H9 (cell line): ENCODE measurements around the gene RCAN1. TPM values are rescaled to one million over a fixed set of nuclear protein-coding genes. Genes with fewer than 3 reads are reported as not detected.

Experiments used
- DNase-seq: peaks from one replicate; pipeline ENCODE4 v3.0.0-alpha.2; 2017
- H2AFZ ChIP-seq: one replicate; pipeline ENCODE4 v1.6.1; 2013; ENCODE audit warnings: mild to moderate bottlenecking, low read length, control low read depth, moderate library complexity
- H2AK5ac ChIP-seq: 2 replicates; pipeline ENCODE4 v1.6.1; 2013; ENCODE audit warnings: low read length, control low read depth, mixed read lengths; ENCODE audit not compliant: insufficient read length
- H2BK120ac ChIP-seq: one replicate; pipeline ENCODE4 v1.6.1; 2013; ENCODE audit warnings: low read depth, mild to moderate bottlenecking, low read length, control low read depth, inconsistent platforms; ENCODE audit not compliant: poor library complexity, severe bottlenecking
- H2BK12ac ChIP-seq: 2 replicates; pipeline ENCODE4 v1.6.1; 2013; ENCODE audit warnings: low read length, control low read depth, mixed read lengths, low read depth; ENCODE audit not compliant: insufficient read length
- H2BK15ac ChIP-seq: 2 replicates; pipeline ENCODE4 v1.6.1; 2013; ENCODE audit warnings: low read depth, low read length, control low read depth
- H2BK20ac ChIP-seq: one replicate; pipeline ENCODE4 v1.6.1; 2013; ENCODE audit warnings: low read depth, mild to moderate bottlenecking, low read length, control low read depth, inconsistent platforms; ENCODE audit not compliant: poor library complexity, severe bottlenecking
- H2BK5ac ChIP-seq: 2 replicates; pipeline ENCODE4 v1.6.1; 2013; ENCODE audit warnings: low read length, control low read depth, mixed read lengths; ENCODE audit not compliant: insufficient read length
- H3K14ac ChIP-seq: 2 replicates; pipeline ENCODE4 v1.6.1; 2013; ENCODE audit warnings: low read length, control low read depth; ENCODE audit not compliant: insufficient read depth
- H3K18ac ChIP-seq: 2 replicates; pipeline ENCODE4 v1.6.1; 2013; ENCODE audit warnings: low read depth, mild to moderate bottlenecking, mixed read lengths, low read length, control low read depth; ENCODE audit not compliant: insufficient read length
- H3K23ac ChIP-seq: 2 replicates; pipeline ENCODE4 v1.6.1; 2013; ENCODE audit warnings: low read length, control low read depth, mixed read lengths, low read depth; ENCODE audit not compliant: insufficient read length
- H3K23me2 ChIP-seq: 2 replicates; pipeline ENCODE4 v1.6.1; 2013; ENCODE audit warnings: low read depth, mild to moderate bottlenecking, mixed read lengths, low read length, control low read depth; ENCODE audit not compliant: insufficient read length, poor library complexity, severe bottlenecking
- H3K27ac ChIP-seq: 2 replicates; pipeline ENCODE4 v1.5.1; 2013; ENCODE audit warnings: low read length, control low read depth, mixed read lengths, low read depth; ENCODE audit not compliant: insufficient read length
- H3K27me3 ChIP-seq: 2 replicates; pipeline ENCODE4 v1.6.1; 2013; ENCODE audit warnings: low read length, control low read depth, inconsistent platforms; ENCODE audit not compliant: insufficient read depth
- H3K4ac ChIP-seq: 2 replicates; pipeline ENCODE4 v1.6.1; 2013; ENCODE audit warnings: low read depth, mild to moderate bottlenecking, control low read depth, inconsistent platforms, low read length, moderate library complexity
- H3K4me1 ChIP-seq: 2 replicates; pipeline ENCODE4 v1.6.1; 2013; ENCODE audit warnings: low read length, control low read depth, inconsistent platforms; ENCODE audit not compliant: insufficient read depth
- H3K4me2 ChIP-seq: 2 replicates; pipeline ENCODE4 v1.6.1; 2013; ENCODE audit warnings: low read length, control low read depth, mixed read lengths; ENCODE audit not compliant: insufficient read length, insufficient read depth
- H3K56ac ChIP-seq: 2 replicates; pipeline ENCODE4 v1.6.1; 2013; ENCODE audit warnings: low read depth, mild to moderate bottlenecking, mixed read lengths, low read length, control low read depth; ENCODE audit not compliant: insufficient read length
- H3K79me1 ChIP-seq: 2 replicates; pipeline ENCODE4 v1.6.1; 2013; ENCODE audit warnings: low read depth, mild to moderate bottlenecking, moderate library complexity, low read length, control low read depth, inconsistent platforms; ENCODE audit not compliant: insufficient read depth, poor library complexity, severe bottlenecking
- H3K79me2 ChIP-seq: 2 replicates; pipeline ENCODE4 v1.6.1; 2013; ENCODE audit warnings: low read length, control low read depth, inconsistent platforms; ENCODE audit not compliant: insufficient read depth
- H3K9ac ChIP-seq: 2 replicates; pipeline ENCODE4 v1.6.1; 2013; ENCODE audit warnings: low read length, control low read depth, mixed read lengths; ENCODE audit not compliant: insufficient read length; ENCODE audit errors: extremely low read depth
- H3K9me3 ChIP-seq: one replicate; pipeline ENCODE4 v1.6.1; 2013; ENCODE audit warnings: low read depth, low read length, inconsistent platforms; ENCODE audit not compliant: control insufficient read depth
- H3T11ph ChIP-seq: one replicate; pipeline ENCODE4 v1.6.1; 2013; ENCODE audit warnings: mild to moderate bottlenecking, low read length, control low read depth, inconsistent platforms
- H4K20me1 ChIP-seq: one replicate; pipeline ENCODE4 v1.6.1; 2013; ENCODE audit not compliant: control insufficient read depth, insufficient read length, insufficient read depth
- H4K5ac ChIP-seq: 2 replicates; pipeline ENCODE4 v1.6.1; 2013; ENCODE audit warnings: low read depth, mild to moderate bottlenecking, mixed read lengths, low read length, control low read depth; ENCODE audit not compliant: insufficient read length
- H4K8ac ChIP-seq: replicated peaks from 2 replicates; pipeline ENCODE4 v1.6.1; 2013; ENCODE audit warnings: low read length, control low read depth, mixed read lengths, low read depth; ENCODE audit not compliant: insufficient read length
- H4K91ac ChIP-seq: 2 replicates; pipeline ENCODE4 v1.6.1; 2013; ENCODE audit warnings: low read depth, mild to moderate bottlenecking, moderate library complexity, mixed read lengths, low read length, control low read depth; ENCODE audit not compliant: insufficient read length
- H3K27ac Mint-ChIP-seq, 3 experiments: 2 replicates in 2 of 3; 3 replicates in 1 of 3; pipeline ENCODE4 v1.8.0; 2020 to 2021; ENCODE audit warnings: mixed read lengths in 3 of 3, mild to moderate bottlenecking in 1 of 3, moderate library complexity in 1 of 3
- H3K27me3 Mint-ChIP-seq: 2 replicates; pipeline ENCODE4 v1.8.0; 2021; ENCODE audit warnings: low read depth, mild to moderate bottlenecking, moderate library complexity, mixed read lengths
- H3K36me3 Mint-ChIP-seq, 3 experiments: 2 replicates in 2 of 3; 3 replicates in 1 of 3; pipeline ENCODE4 v1.8.0; 2020 to 2021; ENCODE audit warnings: low read depth in 3 of 3, mixed read lengths in 3 of 3; ENCODE audit not compliant: insufficient read depth in 1 of 3
- H3K4me1 Mint-ChIP-seq, 2 experiments: 2 replicates each; pipeline ENCODE4 v1.8.0; 2020; ENCODE audit warnings: mixed read lengths in 2 of 2
- H3K4me3 Mint-ChIP-seq, 2 experiments: 2 replicates in 1 of 2; 3 replicates in 1 of 2; pipeline ENCODE4 v1.8.0; 2020 to 2021; ENCODE audit warnings: mild to moderate bottlenecking in 2 of 2, mixed read lengths in 2 of 2, moderate library complexity in 1 of 2
- H3K9me3 Mint-ChIP-seq, 2 experiments: 2 replicates in 1 of 2; 3 replicates in 1 of 2; pipeline ENCODE4 v1.8.0; 2020; ENCODE audit warnings: mild to moderate bottlenecking in 2 of 2, mixed read lengths in 2 of 2, moderate library complexity in 1 of 2
- WGBS: extraction: QIAGEN DNeasy Blood & Tissue Kit; methylation state at CpG from one replicate; pipeline ENCODE4 v1.1.7; 2013; ENCODE audit warnings: missing lambda C conversion rate, low lambda C conversion rate, mixed read lengths; ENCODE audit not compliant: insufficient read length; ENCODE audit errors: extremely low coverage; 5-methylcytosine and 5-hydroxymethylcytosine counted together
- total RNA-seq: library from RNA; stranded (reverse); gene quantifications from 2 replicates; pipeline ENCODE4 v1.2.1, GENCODE V29; 2021
- TF ChIP-seq, protein P1 (sequence below): fragments of 200-600 bp; sonication (generic); conservative IDR thresholded peaks from 3 replicates; pipeline ENCODE4 v1.8.0; 2021; ENCODE audit warnings: antibody characterized with exemption, mild to moderate bottlenecking

Gene RCAN1
- total RNA-seq, 1 experiment from 2014 or later, result 7.0 TPM

DNA sequence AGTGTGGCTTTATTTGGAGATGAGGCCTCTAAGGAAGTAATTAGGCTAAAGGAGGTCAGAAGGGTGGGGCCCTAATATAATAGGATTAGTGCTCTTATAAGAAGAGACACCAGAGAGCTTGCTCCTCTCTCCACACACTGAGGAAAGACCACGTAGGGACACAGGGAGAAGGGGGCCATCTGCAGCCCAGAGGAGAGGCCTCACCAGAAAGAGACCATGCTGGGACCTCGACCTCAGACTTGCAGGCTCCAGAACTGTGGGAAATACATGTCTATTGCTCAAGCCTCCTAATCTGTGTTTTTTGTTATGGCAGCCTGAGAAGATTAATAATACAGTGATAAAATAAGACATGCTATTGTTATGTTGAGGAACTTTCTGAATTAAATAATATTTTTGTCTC lies 8.3 kb downstream of the RCAN1 start:
- no peaks in the 10 kb centered on the region for H3K79me2 ChIP-seq
- H3K23ac ChIP-seq, result no peak overlapping the region
- H3K56ac ChIP-seq, result no peak overlapping the region
- no peak overlapping the region for H3K4me2 ChIP-seq
- no peak overlapping the region for H2BK5ac ChIP-seq
- H3K9me3 ChIP-seq, result no peaks in the 10 kb centered on the region
- no peak overlapping the region for H2BK12ac ChIP-seq
- no peaks in the 10 kb centered on the region for H3K23me2 ChIP-seq
- no peak overlapping the region for H4K8ac ChIP-seq
- H3K27ac ChIP-seq, result no peak overlapping the region
- no peak overlapping the region for H2BK120ac ChIP-seq
- H3K36me3 Mint-ChIP-seq, result peaks cover 0 to 4% (median 0%) of the 10 kb centered on the region in 3 experiments; a peak in 2 of 7 replicates
- no peaks in the 10 kb centered on the region for H3K4me1 ChIP-seq
- H3K14ac ChIP-seq, result no peak overlapping the region
- H2AK5ac ChIP-seq, result no peak overlapping the region
- H3T11ph ChIP-seq, result no peak overlapping the region
- no peak for DNase-seq
- H3K27me3 ChIP-seq, result no peaks in the 10 kb centered on the region
- no peak overlapping the region for H2BK20ac ChIP-seq
- TF ChIP-seq, protein P1, sequence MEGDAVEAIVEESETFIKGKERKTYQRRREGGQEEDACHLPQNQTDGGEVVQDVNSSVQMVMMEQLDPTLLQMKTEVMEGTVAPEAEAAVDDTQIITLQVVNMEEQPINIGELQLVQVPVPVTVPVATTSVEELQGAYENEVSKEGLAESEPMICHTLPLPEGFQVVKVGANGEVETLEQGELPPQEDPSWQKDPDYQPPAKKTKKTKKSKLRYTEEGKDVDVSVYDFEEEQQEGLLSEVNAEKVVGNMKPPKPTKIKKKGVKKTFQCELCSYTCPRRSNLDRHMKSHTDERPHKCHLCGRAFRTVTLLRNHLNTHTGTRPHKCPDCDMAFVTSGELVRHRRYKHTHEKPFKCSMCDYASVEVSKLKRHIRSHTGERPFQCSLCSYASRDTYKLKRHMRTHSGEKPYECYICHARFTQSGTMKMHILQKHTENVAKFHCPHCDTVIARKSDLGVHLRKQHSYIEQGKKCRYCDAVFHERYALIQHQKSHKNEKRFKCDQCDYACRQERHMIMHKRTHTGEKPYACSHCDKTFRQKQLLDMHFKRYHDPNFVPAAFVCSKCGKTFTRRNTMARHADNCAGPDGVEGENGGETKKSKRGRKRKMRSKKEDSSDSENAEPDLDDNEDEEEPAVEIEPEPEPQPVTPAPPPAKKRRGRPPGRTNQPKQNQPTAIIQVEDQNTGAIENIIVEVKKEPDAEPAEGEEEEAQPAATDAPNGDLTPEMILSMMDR, result no peak
- WGBS, result no CpG with 5 or more reads among the region's 2 CpGs
- no peak overlapping the region for H3K4ac ChIP-seq
- H3K27me3 Mint-ChIP-seq, result peaks cover 5% of the 10 kb centered on the region
- H4K91ac ChIP-seq, result no peak overlapping the region
- H3K9me3 Mint-ChIP-seq, result peaks cover 0 to 6% of the 10 kb centered on the region in 2 experiments; a peak in 2 of 5 replicates
- no peak overlapping the region for H4K5ac ChIP-seq
- no peak overlapping the region for H3K27ac Mint-ChIP-seq
- H3K9ac ChIP-seq, result no peak overlapping the region
- no peaks in the 10 kb centered on the region for H3K79me1 ChIP-seq
- H2BK15ac ChIP-seq, result no peak overlapping the region
- no peak overlapping the region for H2AFZ ChIP-seq
- peaks cover 6 to 10% of the 10 kb centered on the region in 2 experiments; a peak in 3 of 4 replicates for H3K4me1 Mint-ChIP-seq
- H3K18ac ChIP-seq, result no peak overlapping the region
- no peaks in the 10 kb centered on the region for H4K20me1 ChIP-seq
- H3K4me3 Mint-ChIP-seq, result no peak overlapping the region
